ENCODE measurements around the gene PIEZO2.

GRCh38 chr18:10760986-10761385 lies 388.4 kb downstream of the PIEZO2 start:
- TF ChIP-seq, protein P1, sequence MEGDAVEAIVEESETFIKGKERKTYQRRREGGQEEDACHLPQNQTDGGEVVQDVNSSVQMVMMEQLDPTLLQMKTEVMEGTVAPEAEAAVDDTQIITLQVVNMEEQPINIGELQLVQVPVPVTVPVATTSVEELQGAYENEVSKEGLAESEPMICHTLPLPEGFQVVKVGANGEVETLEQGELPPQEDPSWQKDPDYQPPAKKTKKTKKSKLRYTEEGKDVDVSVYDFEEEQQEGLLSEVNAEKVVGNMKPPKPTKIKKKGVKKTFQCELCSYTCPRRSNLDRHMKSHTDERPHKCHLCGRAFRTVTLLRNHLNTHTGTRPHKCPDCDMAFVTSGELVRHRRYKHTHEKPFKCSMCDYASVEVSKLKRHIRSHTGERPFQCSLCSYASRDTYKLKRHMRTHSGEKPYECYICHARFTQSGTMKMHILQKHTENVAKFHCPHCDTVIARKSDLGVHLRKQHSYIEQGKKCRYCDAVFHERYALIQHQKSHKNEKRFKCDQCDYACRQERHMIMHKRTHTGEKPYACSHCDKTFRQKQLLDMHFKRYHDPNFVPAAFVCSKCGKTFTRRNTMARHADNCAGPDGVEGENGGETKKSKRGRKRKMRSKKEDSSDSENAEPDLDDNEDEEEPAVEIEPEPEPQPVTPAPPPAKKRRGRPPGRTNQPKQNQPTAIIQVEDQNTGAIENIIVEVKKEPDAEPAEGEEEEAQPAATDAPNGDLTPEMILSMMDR (IDR thresholded peaks at IDR 0.05) = no peak
- no peak for TF ChIP-seq EZH2 (IDR thresholded peaks at IDR 0.05; ENCODE audit: borderline replicate concordance, insufficient read depth, low read depth, low read length, poor library complexity, severe bottlenecking)

Data from B cell (primary cell).